Thoracic aorta (tissue), 2 donors: ENCODE measurements around the gene CNPY1. TPM values are rescaled to one million over a fixed set of nuclear protein-coding genes. Genes with fewer than 3 reads are reported as not detected.

ENCODE experiments used
- ATAC-seq: fragments of 150-250 bp; one replicate; pipeline ENCODE4 v1.8.0; 2017; ENCODE audit warnings: low read depth; ENCODE audit not compliant: insufficient number of reproducible peaks, low FRiP score
- DNase-seq: peaks from one replicate; pipeline ENCODE4 v3.0.0-alpha.2; 2020; ENCODE audit warnings: low spot score
- H3K27ac ChIP-seq, 2 donors: fragments of 200-600 bp; sonication (generic); 1 replicate in 1 of 2; 2 replicates in 1 of 2; pipeline ENCODE4 v1.5.1; 2016; ENCODE audit warnings: mild to moderate bottlenecking in 2 of 2, moderate library complexity in 2 of 2
- H3K27me3 ChIP-seq: fragments of 200-600 bp; sonication (generic); replicated peaks from 2 replicates; pipeline ENCODE4 v1.6.0; 2016; ENCODE audit warnings: mild to moderate bottlenecking; ENCODE audit not compliant: insufficient read depth
- H3K36me3 ChIP-seq: fragments of 200-600 bp; sonication (generic); one replicate; pipeline ENCODE4 v1.5.1; 2016
- H3K4me1 ChIP-seq, 2 donors: fragments of 200-600 bp; sonication (generic); 1 replicate in 1 of 2; 2 replicates in 1 of 2; pipeline versions ENCODE4 v1.5.1 to v1.6.0; 2016; ENCODE audit warnings: low read depth in 2 of 2, mild to moderate bottlenecking in 1 of 2; ENCODE audit not compliant: control insufficient read depth in 1 of 2
- H3K4me3 ChIP-seq: fragments of 200-600 bp; sonication (generic); 2 replicates; pipeline ENCODE4 v1.5.1; 2016; ENCODE audit warnings: mild to moderate bottlenecking
- H3K9me3 ChIP-seq: fragments of 200-600 bp; sonication (generic); 2 replicates; pipeline ENCODE4 v1.5.1; 2016
- total RNA-seq, 2 donors: library from RNA; depleted of rRNA; stranded (reverse); fragments of >200 nt; gene quantifications; one replicate each; pipeline versions ENCODE4 v1.1.0 to v1.2.3, GENCODE V29; 2016
- TF ChIP-seq, protein P1 (sequence below): fragments of 200-600 bp; sonication (generic); IDR thresholded peaks from one replicate; pipeline ENCODE4 v1.5.1; 2019; ENCODE audit warnings: antibody characterized with exemption

The CNPY1 gene
- total RNA-seq, 2 donors from 2014 or later: not detected

DNA sequence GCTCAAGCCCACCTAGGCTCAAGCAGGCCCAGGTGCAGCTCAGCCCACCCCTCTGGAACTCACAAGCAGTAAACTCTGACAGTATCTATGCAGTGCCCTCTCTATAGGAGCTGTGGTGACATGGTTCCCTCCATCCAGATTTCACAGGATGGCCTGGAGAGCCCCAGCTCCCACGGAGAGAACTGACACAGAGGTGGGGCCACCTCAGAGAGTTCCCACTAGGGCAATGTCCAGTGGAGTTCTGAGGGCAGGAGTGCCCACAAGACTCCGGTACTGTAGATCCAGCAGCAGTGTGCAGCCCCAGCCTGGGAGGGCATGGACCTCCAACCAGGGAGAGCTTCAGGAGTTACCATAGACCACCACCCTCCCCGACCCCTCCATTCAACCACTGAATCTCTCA lies 37.3 kb upstream of the CNPY1 start:
- H3K4me3 ChIP-seq: no peak overlapping the region
- TF ChIP-seq, protein P1, sequence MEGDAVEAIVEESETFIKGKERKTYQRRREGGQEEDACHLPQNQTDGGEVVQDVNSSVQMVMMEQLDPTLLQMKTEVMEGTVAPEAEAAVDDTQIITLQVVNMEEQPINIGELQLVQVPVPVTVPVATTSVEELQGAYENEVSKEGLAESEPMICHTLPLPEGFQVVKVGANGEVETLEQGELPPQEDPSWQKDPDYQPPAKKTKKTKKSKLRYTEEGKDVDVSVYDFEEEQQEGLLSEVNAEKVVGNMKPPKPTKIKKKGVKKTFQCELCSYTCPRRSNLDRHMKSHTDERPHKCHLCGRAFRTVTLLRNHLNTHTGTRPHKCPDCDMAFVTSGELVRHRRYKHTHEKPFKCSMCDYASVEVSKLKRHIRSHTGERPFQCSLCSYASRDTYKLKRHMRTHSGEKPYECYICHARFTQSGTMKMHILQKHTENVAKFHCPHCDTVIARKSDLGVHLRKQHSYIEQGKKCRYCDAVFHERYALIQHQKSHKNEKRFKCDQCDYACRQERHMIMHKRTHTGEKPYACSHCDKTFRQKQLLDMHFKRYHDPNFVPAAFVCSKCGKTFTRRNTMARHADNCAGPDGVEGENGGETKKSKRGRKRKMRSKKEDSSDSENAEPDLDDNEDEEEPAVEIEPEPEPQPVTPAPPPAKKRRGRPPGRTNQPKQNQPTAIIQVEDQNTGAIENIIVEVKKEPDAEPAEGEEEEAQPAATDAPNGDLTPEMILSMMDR: no peak
- no peaks in the 10 kb centered on the region for H3K36me3 ChIP-seq
- ATAC-seq: no peak
- no peaks in the 10 kb centered on the region for H3K4me1 ChIP-seq
- no peaks in the 10 kb centered on the region for H3K27me3 ChIP-seq
- H3K27ac ChIP-seq: no peak overlapping the region
- DNase-seq: no peak
- no peaks in the 10 kb centered on the region for H3K9me3 ChIP-seq

- DNase-seq: no peak
These were observed 35.6 kb upstream of the CNPY1 start for GRCh38 chr7:155581954-155582353.

GRCh38 chr7:155581107-155581830 lies 34.9 kb upstream of the CNPY1 start:
- DNase-seq (no peak), ATAC-seq (no peak)
- TF ChIP-seq, protein P1: no peak
- Histone ChIP-seq H3K36me3 (no peaks in the 10 kb centered on the region), H3K4me1 (no peaks in the 10 kb centered on the region), H3K4me3 (no peak overlapping the region), H3K27me3 (no peaks in the 10 kb centered on the region), H3K9me3 (no peaks in the 10 kb centered on the region), H3K27ac (no peak overlapping the region)

More at GRCh38 chr7:155581954-155582353, 35.6 kb upstream of the CNPY1 start:
- no peaks in the 10 kb centered on the region for H3K4me1 ChIP-seq
- H3K27ac ChIP-seq: no peak overlapping the region
- TF ChIP-seq, protein P1: no peak
- H3K36me3 ChIP-seq: no peaks in the 10 kb centered on the region
- H3K9me3 ChIP-seq: no peaks in the 10 kb centered on the region
- no peaks in the 10 kb centered on the region for H3K27me3 ChIP-seq
- H3K4me3 ChIP-seq: no peak overlapping the region
- no peak for ATAC-seq

DNA sequence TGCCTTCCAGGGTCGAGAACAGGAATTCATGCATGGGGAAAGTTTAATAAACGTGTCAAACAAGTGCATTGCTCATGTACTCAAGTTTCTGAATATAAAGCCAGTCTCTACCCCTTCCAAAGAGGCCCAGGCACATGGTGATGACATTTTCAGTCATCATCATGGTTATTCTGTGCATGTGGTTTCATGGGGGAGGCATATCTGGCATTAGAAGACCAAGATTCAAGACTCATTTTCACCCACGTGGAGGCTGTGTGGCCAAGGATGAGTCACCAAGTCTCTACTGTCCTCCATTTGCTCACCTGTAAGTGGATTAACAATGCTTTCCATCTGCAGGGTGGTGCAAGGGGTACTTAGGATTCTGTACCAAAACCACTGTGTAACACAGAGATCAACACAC lies 34.0 kb upstream of the CNPY1 start:
- TF ChIP-seq, protein P1: no peak
- ATAC-seq (no peak), DNase-seq (no peak)
- Histone ChIP-seq H3K4me1 (no peaks in the 10 kb centered on the region), H3K4me3 (no peak overlapping the region), H3K9me3 (no peaks in the 10 kb centered on the region), H3K36me3 (no peaks in the 10 kb centered on the region), H3K27me3 (no peaks in the 10 kb centered on the region), H3K27ac (no peak overlapping the region)

DNA sequence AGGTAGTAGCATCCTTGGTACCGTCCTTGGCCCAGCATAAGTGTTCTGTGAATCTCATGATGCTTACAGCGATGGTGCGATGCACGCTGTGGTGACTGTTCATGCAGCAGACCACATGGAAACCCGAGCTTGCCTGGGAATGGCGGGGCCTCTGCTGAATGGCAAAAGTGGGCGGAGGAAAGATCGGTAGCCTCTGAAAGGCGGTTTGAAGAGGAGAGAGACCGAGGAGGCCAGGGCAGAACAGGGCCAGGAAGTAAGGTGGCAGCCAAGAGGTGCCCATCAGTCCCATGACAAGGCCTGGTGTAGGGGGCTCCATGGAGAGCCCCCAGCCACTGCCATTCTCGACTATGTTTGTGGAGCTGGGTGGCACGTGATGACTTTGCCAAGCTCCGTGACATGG lies 33.2 kb upstream of the CNPY1 start:
- ATAC-seq (no peak), DNase-seq (no peak)
- Histone ChIP-seq H3K9me3 (no peaks in the 10 kb centered on the region), H3K36me3 (no peaks in the 10 kb centered on the region), H3K27ac (no peak overlapping the region), H3K27me3 (no peaks in the 10 kb centered on the region), H3K4me1 (no peaks in the 10 kb centered on the region), H3K4me3 (no peak overlapping the region)
- TF ChIP-seq, protein P1: no peak
